PFSK-1 (cell line): ENCODE measurements around the gene CAPRIN2.

Source experiments
- FOXP2 ChIP-seq: optimal IDR thresholded peaks from 2 replicates; pipeline ENCODE3; 2011; ENCODE audit warnings: borderline replicate concordance, control low read depth, inconsistent platforms; ENCODE audit not compliant: insufficient read depth; ENCODE audit errors: extremely low read length, extremely low read depth
- POLR2AphosphoS5 ChIP-seq: IDR thresholded peaks from 2 replicates; pipeline ENCODE4 v1.6.1; 2012; ENCODE audit warnings: low read depth, mild to moderate bottlenecking, control low read depth, low read length, moderate library complexity
- SIN3A ChIP-seq: IDR thresholded peaks from 2 replicates; pipeline ENCODE4 v1.6.1; 2012; ENCODE audit warnings: mild to moderate bottlenecking, low read length, moderate library complexity, borderline replicate concordance; ENCODE audit not compliant: insufficient read depth
- TAF1 ChIP-seq: IDR thresholded peaks from 2 replicates; pipeline ENCODE4 v1.6.1; 2012; ENCODE audit warnings: low read length, control low read depth, borderline replicate concordance; ENCODE audit not compliant: insufficient read depth
- TF ChIP-seq, protein P1 (sequence below), 2 experiments: IDR thresholded peaks; 2 replicates each; pipeline versions ENCODE4 v1.6.1 to v1.8.0; 2011 to 2012; ENCODE audit warnings: low read depth in 2 of 2, low read length in 2 of 2, control low read depth in 1 of 2, inconsistent platforms in 1 of 2, mild to moderate bottlenecking in 1 of 2, moderate library complexity in 1 of 2; ENCODE audit not compliant: insufficient read depth in 1 of 2

Gene CAPRIN2

GRCh38 chr12:30779578-30779977, 24.8 kb upstream of the CAPRIN2 start:
- TF ChIP-seq, protein P1, sequence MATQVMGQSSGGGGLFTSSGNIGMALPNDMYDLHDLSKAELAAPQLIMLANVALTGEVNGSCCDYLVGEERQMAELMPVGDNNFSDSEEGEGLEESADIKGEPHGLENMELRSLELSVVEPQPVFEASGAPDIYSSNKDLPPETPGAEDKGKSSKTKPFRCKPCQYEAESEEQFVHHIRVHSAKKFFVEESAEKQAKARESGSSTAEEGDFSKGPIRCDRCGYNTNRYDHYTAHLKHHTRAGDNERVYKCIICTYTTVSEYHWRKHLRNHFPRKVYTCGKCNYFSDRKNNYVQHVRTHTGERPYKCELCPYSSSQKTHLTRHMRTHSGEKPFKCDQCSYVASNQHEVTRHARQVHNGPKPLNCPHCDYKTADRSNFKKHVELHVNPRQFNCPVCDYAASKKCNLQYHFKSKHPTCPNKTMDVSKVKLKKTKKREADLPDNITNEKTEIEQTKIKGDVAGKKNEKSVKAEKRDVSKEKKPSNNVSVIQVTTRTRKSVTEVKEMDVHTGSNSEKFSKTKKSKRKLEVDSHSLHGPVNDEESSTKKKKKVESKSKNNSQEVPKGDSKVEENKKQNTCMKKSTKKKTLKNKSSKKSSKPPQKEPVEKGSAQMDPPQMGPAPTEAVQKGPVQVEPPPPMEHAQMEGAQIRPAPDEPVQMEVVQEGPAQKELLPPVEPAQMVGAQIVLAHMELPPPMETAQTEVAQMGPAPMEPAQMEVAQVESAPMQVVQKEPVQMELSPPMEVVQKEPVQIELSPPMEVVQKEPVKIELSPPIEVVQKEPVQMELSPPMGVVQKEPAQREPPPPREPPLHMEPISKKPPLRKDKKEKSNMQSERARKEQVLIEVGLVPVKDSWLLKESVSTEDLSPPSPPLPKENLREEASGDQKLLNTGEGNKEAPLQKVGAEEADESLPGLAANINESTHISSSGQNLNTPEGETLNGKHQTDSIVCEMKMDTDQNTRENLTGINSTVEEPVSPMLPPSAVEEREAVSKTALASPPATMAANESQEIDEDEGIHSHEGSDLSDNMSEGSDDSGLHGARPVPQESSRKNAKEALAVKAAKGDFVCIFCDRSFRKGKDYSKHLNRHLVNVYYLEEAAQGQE (IDR thresholded peaks at IDR 0.05; ENCODE audit: insufficient read depth in 1 of 2, low read depth in 2 of 2, low read length in 2 of 2), result no peak
- TF ChIP-seq POLR2AphosphoS5 (no peak), FOXP2 (no peak)

GRCh38 chr12:30779178-30779577, 24.4 kb upstream of the CAPRIN2 start:
- TF ChIP-seq TAF1 (no peak), FOXP2 (no peak), SIN3A (no peak), POLR2AphosphoS5 (no peak)
- TF ChIP-seq, protein P1 (IDR thresholded peaks at IDR 0.05; ENCODE audit: insufficient read depth in 1 of 2, low read depth in 2 of 2, low read length in 2 of 2), result no peak

DNA sequence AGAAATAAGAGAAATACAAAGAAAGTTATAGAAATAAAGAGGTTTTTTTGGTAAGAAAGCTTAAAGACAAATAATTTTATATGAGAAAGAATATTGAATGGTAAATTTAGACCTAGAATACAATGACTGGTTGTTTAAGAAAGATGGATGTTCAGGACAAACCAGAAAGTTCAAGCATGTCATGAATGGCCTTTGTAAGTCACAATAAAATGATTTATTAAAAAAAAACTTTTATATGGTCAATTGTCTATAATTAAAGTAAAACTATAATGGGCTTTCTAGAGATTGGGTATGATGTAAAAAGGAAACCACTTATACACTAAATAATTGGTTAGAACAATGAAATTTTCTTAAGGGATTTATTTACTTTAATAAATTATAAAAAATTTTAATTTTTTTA, 19.8 kb upstream of the CAPRIN2 start:
- TF ChIP-seq, protein P1 (IDR thresholded peaks at IDR 0.05; ENCODE audit: insufficient read depth in 1 of 2, low read depth in 2 of 2, low read length in 2 of 2), result no peak
- no peak for TF ChIP-seq FOXP2
- TF ChIP-seq TAF1, result no peak
- TF ChIP-seq POLR2AphosphoS5, result no peak
- TF ChIP-seq SIN3A, result no peak

DNA sequence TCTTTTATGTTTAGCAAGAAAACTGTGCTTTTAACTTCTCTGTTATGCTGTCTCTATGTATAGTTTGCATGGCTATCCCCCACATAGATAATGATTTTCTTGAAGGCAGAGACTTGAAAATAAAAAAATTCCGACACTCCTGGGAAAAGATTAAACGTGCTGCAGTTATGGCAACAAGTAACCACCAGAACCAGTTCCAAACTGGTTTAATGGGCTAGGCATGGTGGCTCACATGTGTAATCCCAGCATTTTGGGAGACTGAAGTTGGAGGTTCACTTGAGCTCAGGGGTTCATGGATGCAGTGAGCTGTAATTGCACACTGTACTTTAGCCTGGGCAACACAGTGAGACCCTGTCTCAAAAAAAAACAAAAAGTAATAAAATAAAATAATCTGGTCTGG, 15.1 kb upstream of the CAPRIN2 start:
- TF ChIP-seq FOXP2, result no peak
- no peak for TF ChIP-seq SIN3A
- no peak for TF ChIP-seq POLR2AphosphoS5
- no peak for TF ChIP-seq TAF1
- TF ChIP-seq, protein P1 (IDR thresholded peaks at IDR 0.05; ENCODE audit: insufficient read depth in 1 of 2, low read depth in 2 of 2, low read length in 2 of 2), result no peak

- no peak for TF ChIP-seq POLR2AphosphoS5
- TF ChIP-seq SIN3A, result no peak
- TF ChIP-seq TAF1, result no peak
- TF ChIP-seq FOXP2, result no peak
- TF ChIP-seq, protein P1 (IDR thresholded peaks at IDR 0.05; ENCODE audit: insufficient read depth in 1 of 2, low read depth in 2 of 2, low read length in 2 of 2), result no peak
These were observed 9.5 kb upstream of the CAPRIN2 start for GRCh38 chr12:30764251-30764650.
